NB4 (cell line): ENCODE measurements around the gene CEP128.

Experiments
- TF ChIP-seq, protein P1 (sequence below): IDR thresholded peaks from 2 replicates; pipeline ENCODE4 v1.6.1; 2011; ENCODE audit warnings: low read depth, low read length
- TF ChIP-seq, protein P2 (sequence below): IDR thresholded peaks from one replicate; pipeline ENCODE4 v1.5.1; 2012; ENCODE audit warnings: low read depth, low read length

DNA sequence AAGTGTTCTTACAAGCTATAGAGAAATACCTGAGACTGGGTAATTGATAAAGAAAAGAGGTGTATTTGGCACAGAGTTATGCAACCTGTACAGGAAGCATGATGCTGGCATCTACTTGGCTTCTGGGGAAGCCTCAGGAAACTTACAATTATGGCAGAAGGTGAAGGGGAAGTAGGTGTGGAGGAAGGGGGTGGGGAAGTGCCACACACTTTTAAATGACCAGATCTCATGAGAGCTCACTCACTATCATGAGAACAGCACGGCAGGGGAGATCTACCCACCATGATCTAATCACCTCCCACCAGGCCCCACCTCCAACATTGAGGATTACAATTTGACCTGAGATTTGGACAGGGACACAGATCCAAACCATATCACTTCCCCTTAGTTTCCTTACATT is 46.7 kb upstream of the CEP128 start:
- TF ChIP-seq, protein P1, sequence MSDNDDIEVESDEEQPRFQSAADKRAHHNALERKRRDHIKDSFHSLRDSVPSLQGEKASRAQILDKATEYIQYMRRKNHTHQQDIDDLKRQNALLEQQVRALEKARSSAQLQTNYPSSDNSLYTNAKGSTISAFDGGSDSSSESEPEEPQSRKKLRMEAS = no peak
- TF ChIP-seq, protein P2, sequence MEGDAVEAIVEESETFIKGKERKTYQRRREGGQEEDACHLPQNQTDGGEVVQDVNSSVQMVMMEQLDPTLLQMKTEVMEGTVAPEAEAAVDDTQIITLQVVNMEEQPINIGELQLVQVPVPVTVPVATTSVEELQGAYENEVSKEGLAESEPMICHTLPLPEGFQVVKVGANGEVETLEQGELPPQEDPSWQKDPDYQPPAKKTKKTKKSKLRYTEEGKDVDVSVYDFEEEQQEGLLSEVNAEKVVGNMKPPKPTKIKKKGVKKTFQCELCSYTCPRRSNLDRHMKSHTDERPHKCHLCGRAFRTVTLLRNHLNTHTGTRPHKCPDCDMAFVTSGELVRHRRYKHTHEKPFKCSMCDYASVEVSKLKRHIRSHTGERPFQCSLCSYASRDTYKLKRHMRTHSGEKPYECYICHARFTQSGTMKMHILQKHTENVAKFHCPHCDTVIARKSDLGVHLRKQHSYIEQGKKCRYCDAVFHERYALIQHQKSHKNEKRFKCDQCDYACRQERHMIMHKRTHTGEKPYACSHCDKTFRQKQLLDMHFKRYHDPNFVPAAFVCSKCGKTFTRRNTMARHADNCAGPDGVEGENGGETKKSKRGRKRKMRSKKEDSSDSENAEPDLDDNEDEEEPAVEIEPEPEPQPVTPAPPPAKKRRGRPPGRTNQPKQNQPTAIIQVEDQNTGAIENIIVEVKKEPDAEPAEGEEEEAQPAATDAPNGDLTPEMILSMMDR = no peak
